K562 (cell line): ENCODE measurements around the gene WBP2NL. TPM values are rescaled to one million over a fixed set of nuclear protein-coding genes. Genes with fewer than 3 reads are reported as not detected.

Experiments used
- ATAC-seq: fragments of 200-7000 bp; cut with Tn5 transposase; 3 replicates; pipeline ENCODE4 v1.9.1; 2020; ENCODE audit warnings: moderate library complexity
- BruUV-seq: library from RNA; stranded (reverse); fragments of 400-500 nt; replicated peaks from 2 replicates; lab custom pipeline; 2021; lab: Mats Ljungman, UMichigan
- CTCF ChIA-PET: fragments of 300-600 bp; formaldehyde crosslinking; extraction: SDS; loops from one replicate; lab custom pipeline; 2021; ENCODE audit warnings: low intra/inter-chr PET ratio; lab: Yijun Ruan, JAX
- POLR2A ChIA-PET: fragments of 300-600, 350-650 bp; sonication (Branson Sonifier 250); formaldehyde crosslinking; extraction: SDS; loops from one replicate; lab custom pipeline; 2021; ENCODE audit warnings: antibody characterized with exemption, inconsistent platforms; lab: Yijun Ruan, JAX
- DNase-seq, 4 experiments: peaks; one replicate each; pipeline versions ENCODE4 v3.0.0 to v3.0.0-alpha.2; 2011 to 2018; ENCODE audit warnings: low spot score in 3 of 4, mixed read lengths in 3 of 4; ENCODE audit errors: extremely low read depth in 1 of 4
- FAIRE-seq: peaks from 2 replicates; lab custom pipeline; 2011; peaks lifted over from hg19 to GRCh38; lab: Jason Lieb, UNC
- H2AFZ ChIP-seq: 2 replicates; pipeline ENCODE4 v1.6.0; 2011; ENCODE audit warnings: low read depth, low read length, control low read depth, inconsistent platforms
- H3K27ac ChIP-seq: fragments of 200-600 bp; 3 replicates; pipeline ENCODE4 v1.8.0; 2011; ENCODE audit warnings: low read depth, mild to moderate bottlenecking, control low read depth, inconsistent platforms, low read length, moderate library complexity, mixed read lengths; ENCODE audit errors: extremely low read depth
- H3K27me3 ChIP-seq, 2 experiments: fragments of 300-600 bp in 1 of 2; 2 replicates in 1 of 2; 3 replicates in 1 of 2; pipeline versions ENCODE4 v1.6.0 to v1.8.0; 2011; ENCODE audit warnings: inconsistent platforms in 2 of 2, low read length in 2 of 2, mild to moderate bottlenecking in 1 of 2, mixed read lengths in 1 of 2, moderate library complexity in 1 of 2; ENCODE audit not compliant: control insufficient read depth in 2 of 2, insufficient read depth in 2 of 2
- H3K36me3 ChIP-seq: fragments of 300-600 bp; 3 replicates; pipeline ENCODE4 v1.8.0; 2011; ENCODE audit warnings: mild to moderate bottlenecking, low read length, inconsistent platforms; ENCODE audit not compliant: control insufficient read depth, insufficient read depth
- H3K4me1 ChIP-seq, 2 experiments: fragments of 200-600 bp in 1 of 2; replicated peaks in 1 of 2; 2 replicates in 1 of 2; 3 replicates in 1 of 2; pipeline versions ENCODE4 v1.5.1 to v1.8.0; 2011; ENCODE audit warnings: inconsistent platforms in 2 of 2, low read length in 2 of 2, mild to moderate bottlenecking in 1 of 2, mixed read lengths in 1 of 2, moderate library complexity in 1 of 2; ENCODE audit not compliant: control insufficient read depth in 2 of 2, insufficient read depth in 2 of 2
- H3K4me2 ChIP-seq: 2 replicates; pipeline ENCODE4 v1.6.1; 2011; ENCODE audit warnings: low read length, control low read depth, inconsistent platforms, mixed read lengths; ENCODE audit not compliant: insufficient read depth
- H3K4me3 ChIP-seq: fragments of 200-600 bp; sonication (generic), shearing (Covaris generic); 2 replicates; pipeline ENCODE4 v1.5.1; 2016; ENCODE audit warnings: control low read depth, inconsistent platforms
- H3K79me2 ChIP-seq: fragments of 200-600 bp; 3 replicates; pipeline ENCODE4 v1.8.0; 2011; ENCODE audit warnings: low read length, inconsistent platforms; ENCODE audit not compliant: control insufficient read depth, insufficient read depth
- H3K9ac ChIP-seq, 2 experiments: 2 replicates each; pipeline versions ENCODE4 v1.6.0 to v1.6.1; 2011; ENCODE audit warnings: low read depth in 2 of 2, low read length in 2 of 2, control low read depth in 1 of 2, inconsistent platforms in 1 of 2, mild to moderate bottlenecking in 1 of 2, mixed read lengths in 1 of 2; ENCODE audit not compliant: insufficient read depth in 1 of 2
- H3K9me1 ChIP-seq: one replicate; pipeline ENCODE4 v1.6.0; 2011; ENCODE audit warnings: inconsistent platforms, mild to moderate bottlenecking, low read length, moderate library complexity; ENCODE audit not compliant: control insufficient read depth, insufficient read depth
- H3K9me3 ChIP-seq: replicated peaks from 2 replicates; pipeline ENCODE4 v1.5.1; 2011; ENCODE audit warnings: low read depth, low read length, inconsistent platforms; ENCODE audit not compliant: control insufficient read depth, insufficient read depth
- H4K20me1 ChIP-seq: replicated peaks from 2 replicates; pipeline ENCODE4 v1.6.1; 2011; ENCODE audit warnings: low read length, inconsistent platforms, mixed read lengths; ENCODE audit not compliant: control insufficient read depth, insufficient read depth
- BRD4 ChIP-seq: fragments of 200-600 bp; sonication (generic); IDR thresholded peaks from 2 replicates; pipeline ENCODE4 v1.6.1; 2017; ENCODE audit warnings: inconsistent platforms
- CEBPB ChIP-seq: fragments of 450-650 bp; IDR thresholded peaks from 2 replicates; pipeline ENCODE4 v1.6.1; 2016; ENCODE audit warnings: missing genetic modification characterization, missing compliant biosample characterization
- CEBPG ChIP-seq, 3 experiments: fragments of 200-800 bp in 1 of 3; sonication (Bioruptor generic) in 1 of 3; sonication (generic) in 1 of 3; formaldehyde crosslinking in 1 of 3; IDR thresholded peaks in 2 of 3; conservative IDR thresholded peaks in 1 of 3; 2 replicates each; pipeline versions ENCODE4 v1.6.1 to v1.8.0; 2016 to 2022; ENCODE audit warnings: missing compliant biosample characterization in 2 of 3, missing genetic modification characterization in 2 of 3, mild to moderate bottlenecking in 1 of 3, missing genetic modification reagents in 1 of 3
- ELF4 ChIP-seq: fragments of 450-650 bp; formaldehyde crosslinking; IDR thresholded peaks from 2 replicates; pipeline ENCODE4 v1.4.0; 2022; ENCODE audit warnings: missing genetic modification characterization
- POU5F1 ChIP-seq: fragments of 150-350 bp; IDR thresholded peaks from 2 replicates; pipeline ENCODE4 v1.6.1; 2014; ENCODE audit warnings: borderline replicate concordance, low read length, low read depth, mild to moderate bottlenecking; ENCODE audit not compliant: partially characterized antibody
- WGBS: fragments of 100-300 bp; shearing (Covaris generic); methylation state at CpG from one replicate; pipeline ENCODE4 v1.1.6; 2016; ENCODE audit warnings: low coverage, mixed read lengths; ENCODE audit not compliant: insufficient coverage; ENCODE audit errors: missing lambda C conversion rate; 5-methylcytosine and 5-hydroxymethylcytosine counted together
- in situ Hi-C: fragments of 300-500 bp; cut with MboI; formaldehyde crosslinking; loops from 4 replicates; pipeline ENCODE4 v1.15.0; 2018; ENCODE audit warnings: inconsistent platforms, mixed read lengths
- intact Hi-C: fragments of 100-400 bp; cut with micrococcal nuclease; formaldehyde crosslinking; loops from 2 replicates; pipeline ENCODE4 v1.14.2; 2022
- polyA plus RNA-seq, 8 experiments: library from polyadenylated mRNA; depleted of rRNA in 4 of 8; stranded (reverse) in 5 of 8; unstranded in 3 of 8; fragments of >200 nt; fragmentation: Nextera tagmentation in 2 of 8; fragmentation: Illumina TruSeq in 1 of 8; extraction: Ambion mirVana in 2 of 8; extraction: Trizol in 1 of 8; gene quantifications; 2 replicates each; pipeline versions ENCODE4 v1.2.1 to v1.2.3, GENCODE V29; 2011 to 2014; ENCODE audit warnings: inconsistent platforms in 1 of 8, missing spikeins in 1 of 8
- total RNA-seq, 7 experiments: library from RNA; depleted of rRNA in 6 of 7; stranded (reverse); fragments of >200 nt in 6 of 7; fragmentation: Illumina TruSeq in 2 of 7; extraction: Trizol in 2 of 7; gene quantifications; 2 replicates each; pipeline versions ENCODE4 v1.2.1 to v1.2.3, GENCODE V29; 2011 to 2021; ENCODE audit warnings: low replicate concordance in 1 of 7

WBP2NL gene
- total and polyA plus RNA-seq, 9 of the 15 experiments (the other 6 are each of a cell fraction or from before 2014, with no cell fraction given), result not detected

DNA sequence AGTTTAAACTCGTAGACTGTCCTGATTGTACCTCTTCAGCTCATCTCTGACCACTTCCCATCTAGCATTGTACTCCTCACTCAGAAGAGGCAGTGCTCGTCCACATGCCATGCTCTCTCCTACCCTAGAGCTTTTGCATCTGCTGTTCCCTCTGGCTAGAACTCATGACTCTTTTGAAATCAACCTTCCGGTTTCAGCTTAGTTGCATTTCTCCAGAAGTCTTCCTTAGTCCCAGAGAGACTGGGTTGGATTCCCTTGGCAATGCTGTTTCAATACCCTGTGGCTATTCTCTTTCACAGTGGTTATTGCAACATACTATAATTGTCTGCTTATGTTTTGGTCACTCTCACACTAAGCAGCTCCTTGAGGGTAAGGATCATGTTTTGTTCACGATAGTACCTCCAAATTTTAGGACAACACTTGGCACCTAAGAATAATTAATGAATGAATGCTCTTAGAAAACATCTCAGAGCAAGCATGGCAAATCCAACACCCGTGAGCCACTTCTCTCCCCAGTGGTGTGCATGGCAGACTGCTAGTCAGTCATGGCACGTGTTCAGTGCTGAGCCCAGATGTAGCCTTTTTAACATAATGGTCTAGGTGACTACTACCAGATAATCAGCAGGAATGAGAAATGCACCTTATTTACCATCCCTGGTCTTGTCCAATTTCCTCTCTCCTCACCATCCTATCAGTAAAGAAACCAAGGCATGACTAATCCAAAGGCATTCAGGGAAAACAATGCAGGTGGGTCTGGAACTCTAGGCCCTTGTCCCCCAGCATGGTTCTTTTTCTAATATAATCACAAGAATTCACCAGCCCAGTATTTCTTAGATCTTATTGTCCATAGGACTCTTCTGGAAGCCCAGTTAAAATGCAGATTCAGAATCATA lies 14.8 kb upstream of the WBP2NL start:
- H3K79me2 ChIP-seq, result no peaks in the 10 kb centered on the region
- H4K20me1 ChIP-seq, result no peaks in the 10 kb centered on the region
- no peaks in the 10 kb centered on the region for H3K9me3 ChIP-seq
- no peak overlapping the region for H2AFZ ChIP-seq
- no peak overlapping the region for H3K9ac ChIP-seq
- no peak for ATAC-seq
- CTCF ChIA-PET, result no interaction called here
- in situ Hi-C loops, result no loop called here
- intact Hi-C loops, result no loop called here
- DNase-seq, result no peak
- H3K9me1 ChIP-seq, result no peaks in the 10 kb centered on the region
- H3K4me2 ChIP-seq, result no peak overlapping the region
- peaks cover 7 to 49% of the 10 kb centered on the region in 2 experiments; a peak in 3 of 5 replicates for H3K27me3 ChIP-seq
- no peaks in the 10 kb centered on the region for H3K36me3 ChIP-seq
- POLR2A ChIA-PET, result interaction anchor here (1.1 kb wide), 1 partner anchor 16 kb away, joined by 3 read pairs; no protein-coding TSS in a partner anchor
- H3K27ac ChIP-seq, result no peak overlapping the region
- FAIRE-seq, result no peak
- 3% methylated on average over 6 of the region's 6 CpGs for WGBS
- no peak overlapping the region for H3K4me3 ChIP-seq
- H3K4me1 ChIP-seq, result no peaks in the 10 kb centered on the region; a peak in 1 of 5 replicates
- TF ChIP-seq ELF4 (CRISPR knock-in tag) (no peak), CEBPG (CRISPR knock-in tag; IDR thresholded peaks at IDR 0.05) (no peak), CEBPG (tag; conservative IDR thresholded peaks at IDR 0.05 in 1 of 2, IDR thresholded peaks at IDR 0.05 in 1 of 2) (0 out of 4 replicates have a peak, but pooled peaks of 1 of the 2 experiments have one; percentile 10), BRD4 (no peak), POU5F1 (no peak), CEBPB (peak; percentile 35; the same call in 1 of the 2 replicates)
- BruUV-seq, result no TSS peak
